HG02798 (cell line): ENCODE results near the gene P4HA1.
"Not testable (repeated sequence)": the region's sequence is repeated elsewhere in the genome, so short reads cannot be mapped to it uniquely, and the experiment has no call there.

Source experiments
- ATAC-seq: cut with Tn5 transposase; IDR thresholded peaks from one replicate; pipeline ENCODE4 v1.9.1; 2021; ENCODE audit warnings: mild to moderate bottlenecking; ENCODE audit not compliant: unreplicated experiment, poor library complexity

P4HA1 gene

GRCh38 chr10:72984618-72985017 lies 112.0 kb downstream of the P4HA1 start:
- ATAC-seq, result not testable (repeated sequence)

GRCh38 chr10:72981882-72982529 lies 114.7 kb downstream of the P4HA1 start:
- ATAC-seq, result no peak

- ATAC-seq, result no peak
These were observed 115.4 kb downstream of the P4HA1 start for GRCh38 chr10:72981028-72981881.

- ATAC-seq, result no peak
These were observed 116.3 kb downstream of the P4HA1 start for GRCh38 chr10:72980348-72980747.

GRCh38 chr10:72979709-72980108 lies 117.0 kb downstream of the P4HA1 start:
- ATAC-seq, result no peak

- no peak for ATAC-seq
These were observed 119.8 kb downstream of the P4HA1 start for GRCh38 chr10:72976886-72977285.
